WERI-Rb-1 (cell line): ENCODE results near the gene ADI1.

ENCODE experiments used
- DNase-seq: peaks from one replicate; pipeline ENCODE4 v3.0.0-alpha.2; 2020
- H3K27ac ChIP-seq: fragments of 250-450 bp; sonication (Bioruptor Pico); 2 replicates; pipeline ENCODE4 v1.5.1; 2020; ENCODE audit warnings: mild to moderate bottlenecking, moderate library complexity
- H3K27me3 ChIP-seq: fragments of 250-450 bp; sonication (Bioruptor Pico); 2 replicates; pipeline ENCODE4 v1.5.1; 2021; ENCODE audit warnings: mild to moderate bottlenecking, low read depth, moderate library complexity; ENCODE audit not compliant: insufficient read depth, severe bottlenecking
- H3K36me3 ChIP-seq: fragments of 250-450 bp; sonication (Bioruptor Pico); 2 replicates; pipeline ENCODE4 v1.5.1; 2020; ENCODE audit warnings: mild to moderate bottlenecking, moderate library complexity
- H3K4me3 ChIP-seq: 2 replicates; pipeline ENCODE4 v1.5.1; 2011; ENCODE audit warnings: low read depth, mild to moderate bottlenecking, control low read depth, low read length
- H3K9me3 ChIP-seq: fragments of 250-450 bp; sonication (Bioruptor Pico); 2 replicates; pipeline ENCODE4 v1.5.1; 2021; ENCODE audit warnings: mild to moderate bottlenecking, moderate library complexity; ENCODE audit not compliant: severe bottlenecking
- TF ChIP-seq, protein P1 (sequence below): IDR thresholded peaks from 2 replicates; pipeline ENCODE4 v1.5.1; 2011; ENCODE audit warnings: low read depth, mild to moderate bottlenecking, control low read depth, inconsistent platforms, low read length

Gene ADI1

DNA sequence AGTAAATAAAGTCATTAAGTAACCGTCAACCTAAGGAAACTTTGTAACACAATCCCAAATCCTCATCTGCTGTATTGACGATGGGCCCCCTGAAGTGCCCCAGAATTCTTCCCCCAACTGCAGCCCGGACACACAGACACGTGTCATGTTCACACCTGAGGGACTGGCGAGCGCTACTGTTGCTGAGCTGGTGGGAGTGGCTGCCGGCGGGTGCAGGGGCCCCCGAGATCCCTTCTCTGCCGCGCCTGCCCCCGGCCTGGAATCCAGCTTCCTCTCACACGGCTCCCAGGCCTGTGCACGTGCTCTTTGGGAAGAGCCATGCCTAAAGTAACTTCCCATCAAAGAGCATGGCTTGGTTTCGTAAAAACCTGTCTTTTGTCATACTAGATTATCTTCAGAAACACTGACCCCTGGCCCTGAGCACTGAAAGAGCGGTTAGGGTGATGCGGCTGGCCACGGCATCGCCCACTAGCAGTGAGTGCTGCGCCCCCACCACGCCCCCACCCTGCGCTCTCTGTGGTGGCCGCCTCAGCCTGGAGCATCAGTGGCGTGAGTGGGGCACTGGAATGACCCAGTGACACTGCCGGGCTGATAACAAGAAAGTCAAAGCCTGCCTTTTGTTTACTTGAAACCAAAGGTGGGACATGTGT lies 56.0 kb downstream of the ADI1 start:
- Histone ChIP-seq H3K9me3 (no peaks in the 10 kb centered on the region), H3K27ac (no peak overlapping the region), H3K4me3 (no peak overlapping the region), H3K36me3 (peaks cover 14% of the 10 kb centered on the region), H3K27me3 (no peaks in the 10 kb centered on the region)
- no peak for DNase-seq
- TF ChIP-seq, protein P1, sequence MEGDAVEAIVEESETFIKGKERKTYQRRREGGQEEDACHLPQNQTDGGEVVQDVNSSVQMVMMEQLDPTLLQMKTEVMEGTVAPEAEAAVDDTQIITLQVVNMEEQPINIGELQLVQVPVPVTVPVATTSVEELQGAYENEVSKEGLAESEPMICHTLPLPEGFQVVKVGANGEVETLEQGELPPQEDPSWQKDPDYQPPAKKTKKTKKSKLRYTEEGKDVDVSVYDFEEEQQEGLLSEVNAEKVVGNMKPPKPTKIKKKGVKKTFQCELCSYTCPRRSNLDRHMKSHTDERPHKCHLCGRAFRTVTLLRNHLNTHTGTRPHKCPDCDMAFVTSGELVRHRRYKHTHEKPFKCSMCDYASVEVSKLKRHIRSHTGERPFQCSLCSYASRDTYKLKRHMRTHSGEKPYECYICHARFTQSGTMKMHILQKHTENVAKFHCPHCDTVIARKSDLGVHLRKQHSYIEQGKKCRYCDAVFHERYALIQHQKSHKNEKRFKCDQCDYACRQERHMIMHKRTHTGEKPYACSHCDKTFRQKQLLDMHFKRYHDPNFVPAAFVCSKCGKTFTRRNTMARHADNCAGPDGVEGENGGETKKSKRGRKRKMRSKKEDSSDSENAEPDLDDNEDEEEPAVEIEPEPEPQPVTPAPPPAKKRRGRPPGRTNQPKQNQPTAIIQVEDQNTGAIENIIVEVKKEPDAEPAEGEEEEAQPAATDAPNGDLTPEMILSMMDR, result no peak

DNA sequence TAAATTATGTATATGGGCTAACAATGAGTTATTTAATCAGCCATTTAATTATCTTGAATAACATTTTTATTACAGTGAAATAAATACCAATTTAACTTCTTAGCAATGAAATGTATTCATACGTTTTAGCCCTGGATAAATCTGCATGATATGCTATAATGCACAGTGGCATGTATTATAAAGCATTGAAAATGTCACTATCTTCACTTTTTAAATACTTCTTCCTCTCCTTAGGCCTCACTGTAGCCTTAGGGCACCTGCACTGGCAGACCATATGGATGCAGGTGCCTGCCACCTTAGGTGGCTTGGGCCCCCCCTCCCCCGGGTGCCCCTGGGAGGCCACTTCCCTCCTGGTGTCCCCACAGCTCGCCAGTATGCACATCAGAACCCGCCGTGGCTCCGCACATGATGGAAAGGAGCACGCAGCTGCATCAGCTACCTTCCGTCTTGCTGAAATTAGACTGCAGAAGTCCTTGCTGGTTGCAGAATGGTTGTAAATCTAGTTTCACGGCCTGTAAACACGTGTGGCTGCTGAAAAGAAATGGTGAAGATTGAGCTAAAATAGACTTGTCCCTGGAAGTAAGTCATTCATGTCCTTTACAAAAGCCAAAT lies 56.7 kb downstream of the ADI1 start:
- H3K36me3 ChIP-seq, result peaks cover 11% of the 10 kb centered on the region
- H3K27me3 ChIP-seq, result no peaks in the 10 kb centered on the region
- no peak overlapping the region for H3K4me3 ChIP-seq
- H3K9me3 ChIP-seq, result no peaks in the 10 kb centered on the region
- no peak for DNase-seq
- no peak overlapping the region for H3K27ac ChIP-seq
- TF ChIP-seq, protein P1, result no peak

DNA sequence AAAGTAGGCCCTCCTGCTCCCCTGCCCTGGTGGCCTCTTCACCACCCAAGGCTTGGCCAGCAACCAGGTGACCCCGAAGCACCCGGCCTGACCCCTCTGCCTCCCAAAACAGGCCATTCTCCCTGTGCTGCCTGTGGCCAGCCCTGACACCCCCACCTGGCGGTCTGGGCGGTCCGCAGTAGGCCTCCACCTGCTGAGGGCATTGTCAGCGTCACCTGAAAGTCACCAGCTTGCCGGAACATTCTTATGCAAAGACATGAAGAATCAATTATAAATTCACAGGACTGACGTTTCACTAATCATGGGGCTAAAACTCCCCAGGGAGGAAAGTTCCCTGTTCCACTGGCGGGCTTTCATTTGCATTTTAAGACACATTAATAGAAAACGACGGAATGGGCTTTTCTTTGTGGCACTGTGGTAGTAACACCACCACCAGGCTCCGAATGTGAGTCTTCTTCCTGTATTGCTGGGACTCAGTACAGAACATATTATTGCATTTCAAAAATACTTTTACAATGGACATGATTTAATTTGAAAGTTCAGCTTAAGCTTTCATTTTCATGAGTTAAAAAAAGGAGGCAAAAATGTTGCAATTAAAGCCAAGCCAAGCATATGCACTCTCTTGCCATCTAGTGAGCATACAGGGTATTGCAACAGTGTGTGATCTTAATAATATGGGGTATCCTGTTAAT lies 57.4 kb downstream of the ADI1 start:
- Histone ChIP-seq H3K27ac (no peak overlapping the region), H3K27me3 (no peaks in the 10 kb centered on the region)
- TF ChIP-seq, protein P1, result peak; percentile 69

DNA sequence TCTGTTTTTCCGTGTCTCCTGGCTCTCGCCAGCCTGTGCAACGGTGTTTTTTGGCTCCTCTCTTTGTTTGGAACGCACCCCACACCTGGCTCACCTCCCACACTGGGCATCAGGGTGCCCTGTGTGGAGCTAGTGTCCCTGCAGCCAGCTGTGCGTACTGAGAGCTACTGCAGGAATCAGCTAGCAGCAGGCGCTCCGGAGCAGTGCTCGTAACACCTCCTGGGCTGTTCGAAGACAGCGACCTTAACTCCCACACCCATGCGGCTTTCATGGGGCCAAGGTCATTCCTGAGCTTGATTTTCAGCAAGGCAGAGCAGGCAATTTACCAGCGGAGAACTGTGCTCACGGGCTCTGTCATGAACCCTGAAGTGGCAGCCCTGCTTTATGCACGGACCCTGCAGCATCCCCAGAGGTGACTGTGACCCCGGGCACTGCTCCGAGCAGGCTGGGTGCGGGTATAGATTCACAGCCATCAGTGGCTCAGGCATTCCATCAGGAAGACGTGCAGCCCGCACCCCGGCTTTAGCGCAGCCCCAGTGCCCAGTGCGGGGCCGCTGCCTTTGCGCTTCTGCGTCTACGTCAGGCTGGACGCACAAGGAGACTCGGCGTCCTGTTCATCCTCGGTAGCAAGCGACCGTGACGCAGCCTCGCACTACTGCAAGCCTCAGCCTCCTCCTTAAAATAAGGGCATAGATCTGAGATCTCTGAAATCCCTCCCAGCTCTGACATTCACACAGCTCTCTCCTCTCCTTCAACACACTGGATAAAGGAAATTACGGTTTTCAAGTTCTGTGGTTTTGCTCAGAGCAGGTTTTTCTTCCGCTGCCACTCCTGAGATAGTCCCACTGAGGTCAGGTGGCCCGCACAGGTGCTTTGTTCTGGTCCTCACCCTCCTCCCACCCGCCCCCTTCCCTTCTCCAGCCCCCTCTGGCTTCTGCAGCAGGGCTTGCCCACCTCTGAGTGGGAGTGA lies 58.2 kb downstream of the ADI1 start:
- H3K27me3 ChIP-seq, result no peaks in the 10 kb centered on the region

More for the DNA sequence above, 57.4 kb downstream of the ADI1 start:
- peak; percentile 45 for DNase-seq
- Histone ChIP-seq H3K36me3 (peaks cover 9% of the 10 kb centered on the region), H3K4me3 (no peak overlapping the region), H3K9me3 (no peaks in the 10 kb centered on the region)

DNA sequence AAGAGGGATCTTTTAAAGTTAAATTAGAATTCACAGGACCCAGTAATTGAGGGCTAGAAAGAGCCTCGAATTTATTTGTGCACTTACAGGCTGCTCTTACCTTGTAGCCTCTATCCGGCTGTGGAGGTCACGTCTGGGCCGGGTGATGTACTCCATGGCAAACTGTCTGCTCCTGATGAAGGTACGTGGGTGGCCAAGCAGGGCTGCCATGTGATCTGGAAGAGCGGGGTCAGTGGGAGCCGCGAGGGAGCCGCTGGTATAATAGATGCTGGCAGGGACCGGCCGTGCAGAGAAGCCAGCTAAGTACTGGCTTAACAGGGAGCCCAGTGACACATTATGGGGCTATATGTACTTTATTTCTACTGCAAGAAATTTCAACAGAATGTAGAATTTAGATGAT lies 59.2 kb downstream of the ADI1 start:
- TF ChIP-seq, protein P1, result no peak
- Histone ChIP-seq H3K27me3 (no peaks in the 10 kb centered on the region), H3K4me3 (no peak overlapping the region), H3K9me3 (no peaks in the 10 kb centered on the region), H3K36me3 (peaks cover 20% of the 10 kb centered on the region), H3K27ac (no peak overlapping the region)
- no peak for DNase-seq

More for the DNA sequence above, 58.2 kb downstream of the ADI1 start:
- Histone ChIP-seq H3K9me3 (no peaks in the 10 kb centered on the region), H3K36me3 (peaks cover 18% of the 10 kb centered on the region), H3K27ac (no peak overlapping the region), H3K4me3 (no peak overlapping the region)
- no peak for DNase-seq
- TF ChIP-seq, protein P1, result no peak
